Measurements from ENCODE around the gene ZNF512B. TPM values are rescaled to one million over a fixed set of nuclear protein-coding genes. Genes with fewer than 3 reads are reported as not detected.
"Not testable (repeated sequence)": the region's sequence is repeated elsewhere in the genome, so short reads cannot be mapped to it uniquely, and the experiment has no call there.

ZNF512B gene
- total RNA-seq, 3 donors from 2014 or later: 19.8 to 21.0 (median 20.2) TPM

- DNase-seq (no peak), ATAC-seq (no peak)
- Mint-ChIP-seq H3K36me3 (ENCODE audit: insufficient read depth) (peaks cover 2% of the 10 kb centered on the region), H3K4me3 (no peak overlapping the region), H3K27me3 (ENCODE audit: low read depth) (no peaks in the 10 kb centered on the region), H3K4me1 (ENCODE audit: low read depth) (peaks cover 10% of the 10 kb centered on the region), H3K9me3 (no peaks in the 10 kb centered on the region)
These were observed 7.9 kb downstream of the ZNF512B start for GRCh38 chr20:63961664-63962425.

- peaks cover 11% of the 10 kb centered on the region for H3K4me1 Mint-ChIP-seq (ENCODE audit: low read depth)
- H3K36me3 Mint-ChIP-seq (ENCODE audit: insufficient read depth); ATAC-seq; H3K9me3 Mint-ChIP-seq; DNase-seq; H3K27me3 Mint-ChIP-seq (ENCODE audit: low read depth); H3K4me3 Mint-ChIP-seq: not testable (repeated sequence)
These were observed 8.8 kb downstream of the ZNF512B start for GRCh38 chr20:63960654-63961621.

- Mint-ChIP-seq H3K4me1 (ENCODE audit: low read depth) (peaks cover 18% of the 10 kb centered on the region), H3K9me3 (no peaks in the 10 kb centered on the region), H3K4me3 (no peak overlapping the region), H3K27me3 (ENCODE audit: low read depth) (no peaks in the 10 kb centered on the region), H3K36me3 (ENCODE audit: insufficient read depth) (peaks cover 2% of the 10 kb centered on the region)
- DNase-seq (no peak), ATAC-seq (no peak)
These were observed 10.0 kb downstream of the ZNF512B start for GRCh38 chr20:63959699-63960075.

GRCh38 chr20:63958964-63959698 lies 10.6 kb downstream of the ZNF512B start:
- Mint-ChIP-seq H3K36me3 (ENCODE audit: insufficient read depth) (peaks cover 2% of the 10 kb centered on the region), H3K9me3 (no peaks in the 10 kb centered on the region), H3K27me3 (ENCODE audit: low read depth) (no peaks in the 10 kb centered on the region), H3K4me3 (no peak overlapping the region), H3K4me1 (ENCODE audit: low read depth) (peaks cover 23% of the 10 kb centered on the region)
- DNase-seq (no peak), ATAC-seq (no peak)

- peaks cover 28% of the 10 kb centered on the region for H3K4me1 Mint-ChIP-seq (ENCODE audit: low read depth)
- H3K27me3 Mint-ChIP-seq (ENCODE audit: low read depth): no peaks in the 10 kb centered on the region
- DNase-seq (no peak), ATAC-seq (no peak)
- no peaks in the 10 kb centered on the region for H3K9me3 Mint-ChIP-seq
- no peak overlapping the region for H3K4me3 Mint-ChIP-seq
- H3K36me3 Mint-ChIP-seq (ENCODE audit: insufficient read depth): peaks cover 2% of the 10 kb centered on the region
These were observed 11.3 kb downstream of the ZNF512B start for GRCh38 chr20:63958471-63958870.

GRCh38 chr20:63957690-63958441 lies 11.9 kb downstream of the ZNF512B start:
- Mint-ChIP-seq H3K9me3 (no peaks in the 10 kb centered on the region), H3K36me3 (ENCODE audit: insufficient read depth) (peaks cover under 1% of the 10 kb centered on the region), H3K4me3 (peak overlapping the region; percentile 29), H3K4me1 (ENCODE audit: low read depth) (peaks cover 34% of the 10 kb centered on the region), H3K27me3 (ENCODE audit: low read depth) (no peaks in the 10 kb centered on the region)
- DNase-seq (no peak), ATAC-seq (no peak)

GRCh38 chr20:63957004-63957689 lies 12.6 kb downstream of the ZNF512B start:
- H3K9me3 Mint-ChIP-seq: no peaks in the 10 kb centered on the region
- ATAC-seq (peak; percentile 53 to 55), DNase-seq (peak; percentile 71)
- no peaks in the 10 kb centered on the region for H3K36me3 Mint-ChIP-seq (ENCODE audit: insufficient read depth)
- H3K4me1 Mint-ChIP-seq (ENCODE audit: low read depth): peaks cover 39% of the 10 kb centered on the region
- no peaks in the 10 kb centered on the region for H3K27me3 Mint-ChIP-seq (ENCODE audit: low read depth)
- H3K4me3 Mint-ChIP-seq: peak overlapping the region; percentile 82

GRCh38 chr20:63956664-63957003 lies 13.1 kb downstream of the ZNF512B start:
- ATAC-seq (peak; percentile 2 to 3), DNase-seq (no peak)
- peaks cover 42% of the 10 kb centered on the region for H3K4me1 Mint-ChIP-seq (ENCODE audit: low read depth)
- no peaks in the 10 kb centered on the region for H3K36me3 Mint-ChIP-seq (ENCODE audit: insufficient read depth)
- H3K9me3 Mint-ChIP-seq: no peaks in the 10 kb centered on the region
- H3K4me3 Mint-ChIP-seq: peak overlapping the region; percentile 82
- no peaks in the 10 kb centered on the region for H3K27me3 Mint-ChIP-seq (ENCODE audit: low read depth)

- DNase-seq (peak; percentile 86), ATAC-seq (peak; percentile 84 to 86)
- H3K27me3 Mint-ChIP-seq (ENCODE audit: low read depth): no peaks in the 10 kb centered on the region
- peak within 1 kb of the TSS; percentile 82 for H3K4me3 Mint-ChIP-seq
- H3K36me3 Mint-ChIP-seq (ENCODE audit: insufficient read depth): no peaks in the 10 kb centered on the region
- no peaks in the 10 kb centered on the region for H3K9me3 Mint-ChIP-seq
- peaks cover 44% of the 10 kb centered on the region for H3K4me1 Mint-ChIP-seq (ENCODE audit: low read depth)
These were observed 13.7 kb downstream of the ZNF512B start, which contains the start of gene UCKL1 for GRCh38 chr20:63955827-63956663. Gene UCKL1, minus strand, starts transcription at chr20:63956416. Its CDS starts 44 bp downstream, at chr20:63956372.

- DNase-seq (no peak), ATAC-seq (peak; percentile 8 to 9)
- Mint-ChIP-seq H3K4me3 (peak overlapping the region; percentile 82), H3K27me3 (ENCODE audit: low read depth) (no peaks in the 10 kb centered on the region), H3K9me3 (no peaks in the 10 kb centered on the region), H3K36me3 (ENCODE audit: insufficient read depth) (no peaks in the 10 kb centered on the region), H3K4me1 (ENCODE audit: low read depth) (peaks cover 47% of the 10 kb centered on the region)
These were observed 14.4 kb downstream of the ZNF512B start for GRCh38 chr20:63955281-63955826.

- ATAC-seq (no peak), DNase-seq (no peak)
- peaks cover 57% of the 10 kb centered on the region for H3K4me1 Mint-ChIP-seq (ENCODE audit: low read depth)
- no peaks in the 10 kb centered on the region for H3K9me3 Mint-ChIP-seq
- H3K4me3 Mint-ChIP-seq: peak overlapping the region; percentile 82
- no peaks in the 10 kb centered on the region for H3K36me3 Mint-ChIP-seq (ENCODE audit: insufficient read depth)
- H3K27me3 Mint-ChIP-seq (ENCODE audit: low read depth): no peaks in the 10 kb centered on the region
These were observed 15.8 kb downstream of the ZNF512B start for GRCh38 chr20:63953764-63954429.

GRCh38 chr20:63952769-63953168 lies 17.0 kb downstream of the ZNF512B start:
- Mint-ChIP-seq H3K27me3 (ENCODE audit: low read depth) (no peaks in the 10 kb centered on the region), H3K36me3 (ENCODE audit: insufficient read depth) (no peaks in the 10 kb centered on the region), H3K4me3 (no peak overlapping the region), H3K9me3 (no peaks in the 10 kb centered on the region), H3K4me1 (ENCODE audit: low read depth) (peaks cover 64% of the 10 kb centered on the region)
- no peak for ATAC-seq
- no peak for DNase-seq
